ENCODE measurements around the gene NDST4. TPM values are rescaled to one million over a fixed set of nuclear protein-coding genes. Genes with fewer than 3 reads are reported as not detected.

Gene NDST4
- 0.11 TPM for total RNA-seq
- long read RNA-seq, result 0 reads

DNA sequence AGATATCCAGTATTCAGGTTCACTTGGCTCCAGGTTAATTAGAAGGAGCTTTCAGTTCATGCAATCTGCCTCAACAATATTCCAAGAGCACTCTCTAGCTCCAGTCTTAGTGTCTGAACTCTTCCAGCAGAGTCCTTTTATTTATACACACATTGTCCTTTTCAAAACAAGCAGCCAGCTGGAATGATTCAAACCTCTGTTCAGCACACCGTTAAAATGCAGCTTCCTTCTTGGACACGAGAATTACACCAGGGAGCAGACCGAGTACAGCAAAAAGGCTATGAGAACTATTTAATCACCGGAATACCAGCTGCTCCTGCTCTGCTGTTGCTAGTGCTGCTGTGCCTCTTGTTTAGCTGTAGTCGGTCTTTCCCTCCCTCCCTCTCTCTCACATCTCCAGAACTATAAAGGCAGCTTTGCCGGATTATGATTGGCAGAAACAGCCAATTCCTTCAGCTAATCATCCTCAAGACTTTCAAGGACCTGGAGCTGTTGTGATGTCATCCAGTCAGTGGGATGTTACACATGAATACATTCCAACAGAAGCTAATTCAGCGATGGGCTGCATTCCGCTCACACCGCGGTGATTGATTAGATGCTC is at the start of gene NDST4:
Gene NDST4, minus strand, starts transcription at position 115 of the 601 bp plus-strand sequence. CDS start 36,584 bp downstream, outside the sequence.
- DNase-seq, result no peak
- no peaks in the 10 kb centered on the region for H3K4me1 ChIP-seq
- no peaks in the 10 kb centered on the region for H3K9me3 ChIP-seq (replicated peaks)
- intact Hi-C loops (cut with micrococcal nuclease), result no loop called here
- no peaks in the 10 kb centered on the region for H3K36me3 ChIP-seq
- no peaks in the 10 kb centered on the region for H3K27me3 ChIP-seq (ENCODE audit: low read depth)
- H3K4me3 ChIP-seq, result peak within 1 kb of the TSS; percentile 20
- H3K27ac ChIP-seq (replicated peaks), result no peak within 1 kb of the TSS
- TF ChIP-seq, protein P1, sequence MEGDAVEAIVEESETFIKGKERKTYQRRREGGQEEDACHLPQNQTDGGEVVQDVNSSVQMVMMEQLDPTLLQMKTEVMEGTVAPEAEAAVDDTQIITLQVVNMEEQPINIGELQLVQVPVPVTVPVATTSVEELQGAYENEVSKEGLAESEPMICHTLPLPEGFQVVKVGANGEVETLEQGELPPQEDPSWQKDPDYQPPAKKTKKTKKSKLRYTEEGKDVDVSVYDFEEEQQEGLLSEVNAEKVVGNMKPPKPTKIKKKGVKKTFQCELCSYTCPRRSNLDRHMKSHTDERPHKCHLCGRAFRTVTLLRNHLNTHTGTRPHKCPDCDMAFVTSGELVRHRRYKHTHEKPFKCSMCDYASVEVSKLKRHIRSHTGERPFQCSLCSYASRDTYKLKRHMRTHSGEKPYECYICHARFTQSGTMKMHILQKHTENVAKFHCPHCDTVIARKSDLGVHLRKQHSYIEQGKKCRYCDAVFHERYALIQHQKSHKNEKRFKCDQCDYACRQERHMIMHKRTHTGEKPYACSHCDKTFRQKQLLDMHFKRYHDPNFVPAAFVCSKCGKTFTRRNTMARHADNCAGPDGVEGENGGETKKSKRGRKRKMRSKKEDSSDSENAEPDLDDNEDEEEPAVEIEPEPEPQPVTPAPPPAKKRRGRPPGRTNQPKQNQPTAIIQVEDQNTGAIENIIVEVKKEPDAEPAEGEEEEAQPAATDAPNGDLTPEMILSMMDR (IDR thresholded peaks at IDR 0.05; ENCODE audit: borderline replicate concordance), result no peak

DNA sequence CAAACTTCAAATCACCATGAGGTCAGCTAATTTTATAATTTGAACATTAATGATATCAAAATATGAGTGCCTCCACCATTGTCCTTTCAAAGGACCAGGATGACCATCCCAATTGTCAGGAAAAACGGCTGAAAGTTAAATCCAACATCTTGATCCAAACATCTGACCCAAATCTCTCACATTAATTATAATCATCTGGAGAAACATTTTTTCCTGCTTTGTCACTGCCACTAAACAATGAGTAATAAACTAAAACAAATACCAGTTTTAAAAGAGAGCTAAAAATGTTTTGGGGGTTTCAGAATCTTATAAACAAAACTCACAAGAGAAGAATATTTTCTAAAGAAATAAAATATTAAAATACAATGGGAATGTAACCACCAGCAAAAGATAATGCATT is 45.7 kb upstream of the NDST4 start:
- Histone ChIP-seq H3K27ac (replicated peaks) (no peak overlapping the region), H3K36me3 (no peaks in the 10 kb centered on the region), H3K27me3 (ENCODE audit: low read depth) (no peaks in the 10 kb centered on the region), H3K4me1 (no peaks in the 10 kb centered on the region), H3K4me3 (no peak overlapping the region), H3K9me3 (replicated peaks) (no peaks in the 10 kb centered on the region)
- intact Hi-C loops (cut with micrococcal nuclease), result no loop called here
- DNase-seq, result no peak
- TF ChIP-seq, protein P1 (IDR thresholded peaks at IDR 0.05; ENCODE audit: borderline replicate concordance), result no peak

DNA sequence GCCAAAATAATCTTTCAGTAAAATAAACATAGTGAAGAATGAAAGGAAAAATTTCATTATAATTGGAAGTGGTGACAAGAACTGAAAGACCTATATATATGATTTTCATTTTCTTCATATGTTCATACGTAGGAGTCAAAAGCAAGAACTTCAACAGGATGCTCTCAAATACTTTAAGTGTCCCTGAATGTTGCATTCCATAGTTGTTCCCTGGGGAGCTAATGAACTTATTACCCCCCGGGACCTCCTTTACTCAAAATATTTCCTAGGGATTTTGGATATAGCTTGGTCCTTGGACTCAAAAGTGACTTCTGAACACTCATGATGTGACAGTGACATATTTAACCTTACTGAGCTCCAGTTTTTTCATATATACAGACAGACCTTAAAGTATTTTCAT is 44.9 kb upstream of the NDST4 start:
- TF ChIP-seq, protein P1 (IDR thresholded peaks at IDR 0.05; ENCODE audit: borderline replicate concordance), result no peak
- Histone ChIP-seq H3K4me3 (no peak overlapping the region), H3K9me3 (replicated peaks) (no peaks in the 10 kb centered on the region), H3K36me3 (no peaks in the 10 kb centered on the region), H3K27me3 (ENCODE audit: low read depth) (no peaks in the 10 kb centered on the region), H3K27ac (replicated peaks) (no peak overlapping the region), H3K4me1 (no peaks in the 10 kb centered on the region)
- DNase-seq, result no peak
- intact Hi-C loops (cut with micrococcal nuclease), result no loop called here

DNA sequence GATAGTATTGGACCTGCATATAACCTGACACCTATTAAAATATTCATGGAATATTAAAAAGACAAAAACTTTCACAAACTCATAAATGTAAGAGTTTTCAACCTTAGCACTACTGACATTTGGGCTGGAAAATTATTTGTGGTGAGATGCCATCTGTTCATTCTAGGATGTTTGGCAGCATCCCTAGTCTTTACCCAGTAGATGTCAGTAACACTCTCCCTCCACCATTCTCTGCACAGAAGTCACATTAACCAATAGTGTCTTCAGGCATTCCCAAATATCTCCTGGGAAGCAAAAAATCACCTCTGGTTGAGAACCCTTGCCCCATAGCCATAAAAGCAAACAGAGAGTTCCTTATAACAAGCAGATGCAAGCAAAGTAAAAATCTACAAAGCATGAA is 41.4 kb upstream of the NDST4 start:
- DNase-seq, result no peak
- no peak overlapping the region for H3K4me3 ChIP-seq
- no peak overlapping the region for H3K27ac ChIP-seq (replicated peaks)
- H3K27me3 ChIP-seq (ENCODE audit: low read depth), result no peaks in the 10 kb centered on the region
- no peaks in the 10 kb centered on the region for H3K4me1 ChIP-seq
- H3K36me3 ChIP-seq, result no peaks in the 10 kb centered on the region
- intact Hi-C loops (cut with micrococcal nuclease), result no loop called here
- TF ChIP-seq, protein P1 (IDR thresholded peaks at IDR 0.05; ENCODE audit: borderline replicate concordance), result no peak
- H3K9me3 ChIP-seq (replicated peaks), result no peaks in the 10 kb centered on the region

DNA sequence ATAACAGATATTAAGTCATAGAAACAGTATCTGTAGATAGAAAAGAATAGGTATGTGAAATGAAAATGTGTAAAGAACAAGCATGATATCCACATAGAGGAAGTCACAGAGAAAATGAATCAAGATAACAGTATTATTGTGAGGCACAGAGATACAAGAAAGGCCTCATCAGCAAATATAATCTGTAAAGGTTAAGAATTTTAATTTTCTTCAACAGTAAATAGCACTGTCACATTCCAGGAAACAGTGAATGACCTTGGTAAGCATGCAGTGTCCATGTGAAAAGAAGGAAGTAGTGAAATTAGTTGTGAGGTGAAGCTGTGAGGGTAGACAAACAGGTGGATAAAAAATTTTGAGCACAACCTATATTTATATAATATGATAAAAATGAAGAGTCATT is 39.5 kb upstream of the NDST4 start:
- Histone ChIP-seq H3K4me1 (no peaks in the 10 kb centered on the region), H3K27ac (replicated peaks) (no peak overlapping the region), H3K27me3 (ENCODE audit: low read depth) (no peaks in the 10 kb centered on the region), H3K36me3 (no peaks in the 10 kb centered on the region), H3K4me3 (no peak overlapping the region), H3K9me3 (replicated peaks) (no peaks in the 10 kb centered on the region)
- intact Hi-C loops (cut with micrococcal nuclease), result no loop called here
- TF ChIP-seq, protein P1 (IDR thresholded peaks at IDR 0.05; ENCODE audit: borderline replicate concordance), result no peak
- DNase-seq, result no peak
